Fibroblast of lung (primary cell): Measurements from ENCODE around the gene UTS2.

Experiments used
- CTCF ChIP-seq, 2 donors: IDR thresholded peaks in 1 of 2; conservative IDR thresholded peaks in 1 of 2; 1 replicate in 1 of 2; 2 replicates in 1 of 2; pipeline ENCODE4 v1.5.1; 2011 to 2012; ENCODE audit warnings: low read length in 2 of 2, control low read depth in 1 of 2, inconsistent platforms in 1 of 2, low read depth in 1 of 2, mild to moderate bottlenecking in 1 of 2
- EZH2 ChIP-seq: IDR thresholded peaks from 2 replicates; pipeline ENCODE4 v1.5.1; 2012; ENCODE audit warnings: low read length, control low read depth, mild to moderate bottlenecking; ENCODE audit errors: missing control alignments

DNA sequence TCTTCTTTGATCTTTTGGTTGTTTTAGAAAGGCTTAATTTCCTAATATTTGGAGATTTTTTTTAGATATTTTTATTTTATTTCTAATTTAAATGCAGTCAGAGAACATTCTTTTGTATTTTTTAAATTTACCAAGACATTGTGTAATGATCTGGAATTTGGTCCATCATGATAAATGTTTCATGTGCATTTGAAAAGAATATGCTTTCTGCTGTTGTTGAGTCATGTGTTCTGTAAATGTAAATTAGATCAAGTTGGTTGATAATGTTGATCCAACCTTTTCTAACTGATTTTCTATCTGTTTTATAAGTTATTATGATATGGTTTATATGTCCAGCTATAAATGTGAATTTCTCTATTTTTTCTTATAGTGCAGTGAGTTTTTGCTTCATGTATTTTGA lies 19.8 kb downstream of the UTS2 start:
- TF ChIP-seq CTCF (conservative IDR thresholded peaks at IDR 0.05 in 1 of 2, IDR thresholded peaks at IDR 0.05 in 1 of 2; ENCODE audit: low read depth in 1 of 2, low read length in 2 of 2), result no peak
- no peak for TF ChIP-seq EZH2
